NT2/D1 (cell line): Measurements from ENCODE around the gene KRTAP9-2.
"Not testable (repeated sequence)": the region's sequence is repeated elsewhere in the genome, so short reads cannot be mapped to it uniquely, and the experiment has no call there.

Experiments used
- DNase-seq: peaks from one replicate; pipeline ENCODE4 v3.0.0-alpha.2; 2011; ENCODE audit warnings: low read depth, low spot score
- H3K27me3 ChIP-seq: 2 replicates; pipeline ENCODE4 v1.6.0; 2011; ENCODE audit warnings: mild to moderate bottlenecking; ENCODE audit not compliant: insufficient read length, insufficient read depth
- H3K36me3 ChIP-seq: 2 replicates; pipeline ENCODE4 v1.6.1; 2011; ENCODE audit warnings: mild to moderate bottlenecking, low read length, mixed read lengths; ENCODE audit not compliant: insufficient read depth, insufficient read length
- H3K4me1 ChIP-seq: 2 replicates; pipeline ENCODE4 v1.5.1; 2011; ENCODE audit not compliant: insufficient read depth, insufficient read length
- H3K4me3 ChIP-seq: 2 replicates; pipeline ENCODE4 v1.5.1; 2011; ENCODE audit warnings: low read depth; ENCODE audit not compliant: insufficient read length
- H3K9ac ChIP-seq: 2 replicates; pipeline ENCODE4 v1.6.0; 2011; ENCODE audit warnings: low read depth; ENCODE audit not compliant: insufficient read length
- H3K9me3 ChIP-seq: 2 replicates; pipeline ENCODE4 v1.5.1; 2011; ENCODE audit warnings: mild to moderate bottlenecking, low read length; ENCODE audit not compliant: insufficient read depth
- SUZ12 ChIP-seq: IDR thresholded peaks from 2 replicates; pipeline ENCODE4 v1.6.1; 2011; ENCODE audit not compliant: insufficient read length, insufficient read depth; ENCODE audit errors: extremely low read depth
- YY1 ChIP-seq: IDR thresholded peaks from 2 replicates; pipeline ENCODE4 v1.6.1; 2011; ENCODE audit not compliant: insufficient read length, insufficient read depth
- ZNF274 ChIP-seq: IDR thresholded peaks from 2 replicates; pipeline ENCODE4 v1.6.1; 2011; ENCODE audit warnings: mild to moderate bottlenecking, low read depth, low read length

KRTAP9-2 gene

GRCh38 chr17:41186872-41187271 lies 39.6 kb upstream of the KRTAP9-2 start:
- no peaks in the 10 kb centered on the region for H3K4me1 ChIP-seq
- no peak overlapping the region for H3K4me3 ChIP-seq
- no peaks in the 10 kb centered on the region for H3K9me3 ChIP-seq
- no peaks in the 10 kb centered on the region for H3K27me3 ChIP-seq
- TF ChIP-seq YY1 = no peak
- TF ChIP-seq ZNF274 = no peak
- no peak for TF ChIP-seq SUZ12
- no peaks in the 10 kb centered on the region for H3K36me3 ChIP-seq
- DNase-seq = no peak
- H3K9ac ChIP-seq = no peak overlapping the region

GRCh38 chr17:41189837-41190318 lies 36.6 kb upstream of the KRTAP9-2 start, which contains the start of gene KRTAP9-1:
Gene KRTAP9-1 (plus strand): TSS chr17:41189887. CDS start chr17:41189887, 0 bp downstream.
- H3K9ac ChIP-seq, H3K4me3 ChIP-seq, H3K9me3 ChIP-seq, H3K27me3 ChIP-seq, DNase-seq, H3K36me3 ChIP-seq, H3K4me1 ChIP-seq: not testable (repeated sequence)

- Histone ChIP-seq H3K36me3 (no peaks in the 10 kb centered on the region), H3K27me3 (no peaks in the 10 kb centered on the region), H3K9me3 (0 out of 2 replicates have a peak, but pooled peaks cover 3% of the 10 kb centered on the region), H3K4me3 (no peak overlapping the region), H3K9ac (no peak overlapping the region), H3K4me1 (no peaks in the 10 kb centered on the region)
- TF ChIP-seq ZNF274 = no peak
- DNase-seq = no peak
Observed at GRCh38 chr17:41190328-41190727, 36.1 kb upstream of the KRTAP9-2 start.

- TF ChIP-seq YY1 = no peak
- TF ChIP-seq ZNF274 = no peak
- no peak for TF ChIP-seq SUZ12
- H3K9ac ChIP-seq = no peak overlapping the region
- H3K27me3 ChIP-seq = no peaks in the 10 kb centered on the region
- H3K4me3 ChIP-seq = no peak overlapping the region
- H3K36me3 ChIP-seq = no peaks in the 10 kb centered on the region
- peaks cover 3% of the 10 kb centered on the region; the same call in 1 of the 2 replicates for H3K9me3 ChIP-seq
- no peaks in the 10 kb centered on the region for H3K4me1 ChIP-seq
- no peak for DNase-seq
Observed at GRCh38 chr17:41196068-41196467, 30.4 kb upstream of the KRTAP9-2 start.

GRCh38 chr17:41199421-41200078 lies 26.9 kb upstream of the KRTAP9-2 start:
- Histone ChIP-seq H3K9ac (no peak overlapping the region), H3K36me3 (no peaks in the 10 kb centered on the region), H3K27me3 (no peaks in the 10 kb centered on the region), H3K4me3 (no peak overlapping the region), H3K4me1 (no peaks in the 10 kb centered on the region), H3K9me3 (peaks cover 3% of the 10 kb centered on the region; the same call in 1 of the 2 replicates)
- TF ChIP-seq SUZ12 (no peak), ZNF274 (no peak), YY1 (no peak)
- no peak for DNase-seq

- Histone ChIP-seq H3K36me3 (no peaks in the 10 kb centered on the region), H3K4me1 (no peaks in the 10 kb centered on the region), H3K27me3 (no peaks in the 10 kb centered on the region), H3K9ac (no peak overlapping the region), H3K4me3 (no peak overlapping the region), H3K9me3 (peaks cover 12% of the 10 kb centered on the region)
- TF ChIP-seq ZNF274 (no peak), SUZ12 (no peak), YY1 (no peak)
- no peak for DNase-seq
Observed at GRCh38 chr17:41211845-41212466, 14.5 kb upstream of the KRTAP9-2 start.

GRCh38 chr17:41212524-41213169 lies 13.8 kb upstream of the KRTAP9-2 start:
- no peak for DNase-seq
- no peaks in the 10 kb centered on the region for H3K4me1 ChIP-seq
- no peaks in the 10 kb centered on the region for H3K36me3 ChIP-seq
- peaks cover 6% of the 10 kb centered on the region; the same call in 1 of the 2 replicates for H3K9me3 ChIP-seq
- no peak overlapping the region for H3K4me3 ChIP-seq
- H3K27me3 ChIP-seq = no peaks in the 10 kb centered on the region
- TF ChIP-seq ZNF274 (no peak), YY1 (no peak), SUZ12 (no peak)
- no peak overlapping the region for H3K9ac ChIP-seq
